HUDEP-2 (cell line): ENCODE measurements around the gene PAPPA.
A peak's percentile ranks its signal among the peaks of the same experiment; 100 is the strongest.

Experiments
- DNase-seq, 76 experiments: peaks; one replicate each; lab custom pipeline; 2025; ENCODE audit not compliant: unreplicated experiment in 76 of 76; lab: John Stamatoyannopoulos, UW

The PAPPA gene

GRCh38 chr9:116153765-116154333, at the start of gene PAPPA:
Gene PAPPA, plus strand, starts transcription at chr9:116153791. Its CDS starts 382 bp downstream, at chr9:116154173.
- DNase-seq = no peak

GRCh38 chr9:116103976-116104820, 49.4 kb upstream of the PAPPA start:
- DNase-seq = no peak

- DNase-seq = no peak
Measured at GRCh38 chr9:116112236-116112635, 41.4 kb upstream of the PAPPA start.

- no peak for DNase-seq
Measured at GRCh38 chr9:116115761-116116353, 37.7 kb upstream of the PAPPA start.

- DNase-seq = no peak
Measured at GRCh38 chr9:116116393-116116792, 37.2 kb upstream of the PAPPA start.

- DNase-seq = no peak
Measured at GRCh38 chr9:116123171-116123570, 30.4 kb upstream of the PAPPA start.

- DNase-seq = no peak
Measured at GRCh38 chr9:116124472-116125040, 29.0 kb upstream of the PAPPA start.

- no peak for DNase-seq
Measured at GRCh38 chr9:116133163-116133562, 20.4 kb upstream of the PAPPA start.

GRCh38 chr9:116134975-116135374, 18.6 kb upstream of the PAPPA start:
- DNase-seq = no peak

GRCh38 chr9:116137010-116137409, 16.6 kb upstream of the PAPPA start:
- no peak for DNase-seq

- no peak for DNase-seq
Measured at GRCh38 chr9:116137581-116137980, 16.0 kb upstream of the PAPPA start.

- DNase-seq = no peak
Measured at GRCh38 chr9:116141864-116142561, 11.6 kb upstream of the PAPPA start.

GRCh38 chr9:116142706-116143492, 10.7 kb upstream of the PAPPA start:
- DNase-seq = no peak

- no peak for DNase-seq
Measured at GRCh38 chr9:116144038-116144437, 9.6 kb upstream of the PAPPA start.

GRCh38 chr9:116144555-116144954, 9.0 kb upstream of the PAPPA start:
- no peak for DNase-seq

- no peak for DNase-seq
Measured at GRCh38 chr9:116145036-116145435, 8.6 kb upstream of the PAPPA start.

GRCh38 chr9:116147821-116148220, 5.8 kb upstream of the PAPPA start:
- DNase-seq = no peak

- peak in 18 of 76 experiments; percentile 4 to 43 (median 20) for DNase-seq
Measured at GRCh38 chr9:116149844-116150243, 3.7 kb upstream of the PAPPA start.

- DNase-seq = no peak
Measured at GRCh38 chr9:116151199-116151598, 2.4 kb upstream of the PAPPA start.

GRCh38 chr9:116151966-116152381, 1.6 kb upstream of the PAPPA start:
- no peak for DNase-seq
